ENCODE measurements around the gene TAPT1. TPM values are rescaled to one million over a fixed set of nuclear protein-coding genes. Genes with fewer than 3 reads are reported as not detected.
"Not testable (repeated sequence)": the region's sequence is repeated elsewhere in the genome, so short reads cannot be mapped to it uniquely, and the experiment has no call there.

Gene TAPT1
- polyA plus RNA-seq, 4 donors, result 39.3 to 45.7 (median 42.3) TPM

DNA sequence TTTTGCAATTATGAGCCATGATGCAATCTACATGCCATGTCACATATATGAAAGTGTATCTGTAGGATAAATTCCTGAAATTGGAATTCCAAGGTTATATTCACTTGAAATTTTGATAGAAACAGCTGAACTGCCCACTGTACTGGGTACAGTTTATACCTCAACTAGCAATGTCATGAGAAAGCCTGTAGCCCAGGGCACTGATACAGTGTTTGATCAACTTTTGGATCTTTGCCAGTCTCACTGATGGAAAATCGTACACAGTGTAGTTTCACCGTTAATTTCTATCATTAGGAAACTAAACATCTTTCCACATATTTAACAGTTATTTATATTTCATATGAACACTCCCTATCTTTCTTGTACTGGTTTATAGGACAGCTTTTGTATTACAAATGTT lies 34.2 kb downstream of the TAPT1 start:
- DNase-seq (ENCODE audit: low read depth in 4 of 4, low spot score in 3 of 4), result no peak

- DNase-seq (ENCODE audit: low read depth in 4 of 4, low spot score in 3 of 4), result no peak
Observed at GRCh38 chr4:16187455-16187854, 38.8 kb downstream of the TAPT1 start.

DNA sequence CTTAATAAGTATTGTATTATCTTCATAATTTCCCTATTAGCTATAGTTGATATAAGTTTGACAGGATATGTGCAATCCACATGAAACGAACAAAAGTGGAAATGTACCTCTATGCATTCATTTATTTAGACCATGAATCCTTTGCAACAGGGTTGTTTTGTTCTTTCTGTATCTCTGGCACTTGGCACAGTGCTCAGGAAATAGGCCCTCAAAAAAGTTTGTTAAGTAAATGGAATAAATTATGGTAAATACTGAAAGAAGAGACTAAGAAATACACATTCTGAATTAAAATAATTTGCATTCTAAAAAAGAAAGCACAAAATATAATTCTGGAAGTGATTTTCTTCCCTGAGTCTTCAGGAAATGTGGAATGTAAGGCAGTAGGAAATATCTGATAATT lies 39.3 kb downstream of the TAPT1 start:
- DNase-seq (ENCODE audit: low read depth in 4 of 4, low spot score in 3 of 4), result no peak

GRCh38 chr4:16183604-16184003 lies 42.7 kb downstream of the TAPT1 start:
- DNase-seq (ENCODE audit: low read depth in 4 of 4, low spot score in 3 of 4), result no peak

GRCh38 chr4:16176621-16177020 lies 49.6 kb downstream of the TAPT1 start:
- no peak for DNase-seq (ENCODE audit: low read depth in 4 of 4, low spot score in 3 of 4)

GRCh38 chr4:16171831-16172230 lies 54.4 kb downstream of the TAPT1 start:
- DNase-seq (ENCODE audit: low read depth in 4 of 4, low spot score in 3 of 4), result no peak

GRCh38 chr4:16169490-16169889 lies 56.8 kb downstream of the TAPT1 start:
- no peak for DNase-seq (ENCODE audit: low read depth in 4 of 4, low spot score in 3 of 4)

- no peak for DNase-seq (ENCODE audit: low read depth in 4 of 4, low spot score in 3 of 4)
Observed at GRCh38 chr4:16168710-16169388, 57.4 kb downstream of the TAPT1 start.

- no peak for DNase-seq (ENCODE audit: low read depth in 4 of 4, low spot score in 3 of 4)
Observed at GRCh38 chr4:16168144-16168543, 58.1 kb downstream of the TAPT1 start.

- DNase-seq (ENCODE audit: low read depth in 4 of 4, low spot score in 3 of 4), result no peak
Observed at GRCh38 chr4:16165931-16166330, 60.3 kb downstream of the TAPT1 start.

DNA sequence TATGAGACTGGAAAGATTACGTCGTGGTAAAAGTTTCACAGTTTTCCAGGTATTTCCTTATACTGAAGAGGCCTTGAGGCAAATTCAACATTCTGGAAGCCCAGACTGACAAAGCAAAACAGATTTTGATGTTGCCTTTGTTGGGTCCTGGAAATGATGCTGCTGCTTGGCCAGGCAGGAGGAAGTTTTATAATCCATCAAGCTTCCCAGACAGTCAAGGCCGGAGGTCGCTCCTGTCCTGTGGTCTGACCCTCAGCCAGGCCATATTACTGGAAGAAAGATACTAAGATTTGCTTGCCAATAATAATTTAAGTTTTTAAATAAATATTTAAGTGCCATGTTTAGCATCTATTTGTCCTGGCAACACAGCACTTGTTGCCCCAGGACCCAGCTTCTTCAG lies 63.4 kb downstream of the TAPT1 start:
- no peak for DNase-seq (ENCODE audit: low read depth in 4 of 4, low spot score in 3 of 4)

DNA sequence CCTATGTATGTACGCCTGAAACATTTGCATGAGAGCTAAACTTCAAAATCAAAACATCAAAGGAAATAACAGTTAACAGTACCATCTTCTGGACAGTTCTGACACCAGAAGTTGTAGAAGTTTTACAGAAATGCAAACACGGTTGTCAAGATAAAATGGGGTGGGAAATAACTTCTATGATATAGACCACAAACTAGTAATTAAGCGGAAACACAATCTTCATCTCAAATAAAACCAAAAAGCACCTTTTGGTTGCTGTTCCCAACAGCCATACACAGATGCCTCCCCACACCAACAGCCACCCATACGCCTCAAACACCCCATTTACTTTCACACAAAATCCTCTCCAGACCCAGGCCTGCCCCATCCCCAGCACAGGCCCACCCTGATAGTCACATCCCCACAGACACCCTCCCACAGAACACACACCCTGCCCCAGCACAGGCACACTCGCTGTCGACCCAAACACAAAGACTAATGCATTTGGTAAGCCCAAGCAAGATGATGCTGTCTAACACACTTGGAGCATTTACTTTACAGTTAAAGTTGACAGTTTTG lies 64.3 kb downstream of the TAPT1 start:
- DNase-seq (ENCODE audit: low read depth in 4 of 4, low spot score in 3 of 4), result no peak

- DNase-seq (ENCODE audit: low read depth in 4 of 4, low spot score in 3 of 4), result no peak
Observed at GRCh38 chr4:16160457-16160856, 65.8 kb downstream of the TAPT1 start.

DNA sequence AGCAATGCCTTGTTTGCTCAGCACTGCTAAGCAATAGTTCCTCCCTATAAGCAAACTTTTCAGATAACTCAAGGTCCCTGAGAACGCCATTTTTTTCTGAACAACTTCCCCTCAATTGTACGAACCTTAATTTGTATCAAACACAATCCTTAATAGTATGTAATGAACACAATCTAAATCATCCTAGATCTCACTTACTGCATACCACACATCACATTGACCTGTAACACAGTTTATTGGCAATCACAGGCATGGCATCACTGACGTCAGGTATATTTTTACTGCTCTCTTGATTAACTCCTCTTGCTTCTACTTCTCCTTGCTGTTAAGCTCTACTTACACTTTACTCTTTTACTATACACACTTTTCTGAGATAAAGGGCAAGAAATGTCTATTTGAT lies 67.0 kb downstream of the TAPT1 start:
- no peak for DNase-seq (ENCODE audit: low read depth in 4 of 4, low spot score in 3 of 4)

- no peak for DNase-seq (ENCODE audit: low read depth in 4 of 4, low spot score in 3 of 4)
Observed at GRCh38 chr4:16158504-16158852, 67.8 kb downstream of the TAPT1 start.

DNA sequence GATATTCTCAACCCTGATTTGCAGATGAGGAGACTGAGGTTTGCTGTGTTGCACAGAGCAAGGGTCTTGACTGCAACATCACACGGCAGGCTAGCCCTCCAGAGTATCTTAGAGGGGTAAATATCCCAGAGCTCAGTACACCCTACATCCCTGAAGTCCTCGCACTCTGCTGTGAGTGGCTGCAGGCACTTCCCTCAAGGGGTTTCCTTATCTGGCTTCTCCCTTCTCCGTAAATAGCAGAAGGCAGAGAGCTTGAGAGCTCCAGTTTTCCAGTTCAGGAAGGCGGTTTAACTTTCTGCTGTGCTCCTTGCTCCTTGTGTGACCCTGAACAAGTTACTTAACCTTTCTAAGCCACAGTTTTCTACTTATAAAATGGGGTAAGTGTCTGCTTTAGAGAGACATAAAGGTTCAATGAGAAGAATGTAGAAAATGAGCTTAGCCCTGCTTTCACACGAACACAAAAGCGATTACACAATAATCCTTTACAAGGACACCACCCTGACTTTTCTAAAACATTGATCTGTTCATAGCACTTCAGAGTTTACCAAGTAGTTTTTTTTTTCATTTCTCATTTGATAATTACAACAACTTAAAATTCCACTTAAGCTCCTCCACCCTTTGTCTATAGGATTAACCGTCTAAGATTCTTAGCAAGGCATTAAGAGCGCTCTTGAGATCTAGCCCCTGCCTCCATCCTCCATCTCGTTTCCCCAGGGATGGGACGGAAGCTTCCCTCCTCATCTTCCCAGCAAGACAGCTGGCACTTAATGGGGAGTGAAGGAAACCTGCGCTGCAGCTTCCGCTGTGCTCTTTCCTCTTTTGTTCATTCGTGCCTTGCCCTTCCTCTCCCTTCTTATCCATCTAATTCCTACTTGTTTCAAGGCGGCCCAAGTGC lies 68.4 kb downstream of the TAPT1 start:
- no peak for DNase-seq (ENCODE audit: low read depth in 4 of 4, low spot score in 3 of 4)

GRCh38 chr4:16155528-16156169 lies 70.6 kb downstream of the TAPT1 start:
- no peak for DNase-seq (ENCODE audit: low read depth in 4 of 4, low spot score in 3 of 4)

DNA sequence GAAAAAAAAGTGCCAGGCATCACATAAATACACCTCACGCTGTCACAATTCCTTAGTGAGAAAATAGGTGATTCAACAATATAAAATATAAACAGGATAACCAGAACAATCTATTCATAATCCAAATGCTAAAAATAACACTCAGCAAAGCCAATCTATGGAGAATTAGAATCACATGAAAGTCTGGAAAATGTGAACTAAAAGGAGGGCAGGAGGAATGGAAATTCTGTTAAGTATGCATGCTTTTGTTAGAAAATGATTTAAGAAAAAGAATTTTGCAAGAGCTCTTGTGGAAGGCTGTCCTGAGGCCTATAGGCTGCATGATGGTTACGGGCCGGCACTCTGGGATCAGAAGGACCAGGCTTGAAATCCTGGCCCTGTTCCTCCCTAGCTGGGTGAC lies 71.8 kb downstream of the TAPT1 start:
- no peak for DNase-seq (ENCODE audit: low read depth in 4 of 4, low spot score in 3 of 4)

DNA sequence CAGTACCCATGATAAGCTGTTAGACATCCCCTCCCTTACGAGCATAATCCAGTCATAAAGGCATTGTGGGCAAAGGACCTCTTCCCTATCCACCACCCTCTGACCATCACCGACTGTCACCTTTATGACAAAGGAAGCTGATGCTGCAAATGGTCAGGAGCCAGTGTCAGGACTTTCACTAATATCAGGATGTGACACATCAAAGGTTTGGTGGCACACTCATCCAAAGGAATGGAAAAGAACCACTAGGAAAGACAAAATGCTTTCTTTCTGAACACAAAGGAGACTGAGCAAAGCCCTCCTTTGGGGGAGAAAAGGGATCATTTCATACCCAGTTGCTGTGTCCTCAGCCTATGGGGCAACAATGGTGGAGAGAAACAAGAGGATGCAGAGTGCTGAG lies 75.6 kb downstream of the TAPT1 start:
- DNase-seq (ENCODE audit: low read depth in 4 of 4, low spot score in 3 of 4), result no peak

DNA sequence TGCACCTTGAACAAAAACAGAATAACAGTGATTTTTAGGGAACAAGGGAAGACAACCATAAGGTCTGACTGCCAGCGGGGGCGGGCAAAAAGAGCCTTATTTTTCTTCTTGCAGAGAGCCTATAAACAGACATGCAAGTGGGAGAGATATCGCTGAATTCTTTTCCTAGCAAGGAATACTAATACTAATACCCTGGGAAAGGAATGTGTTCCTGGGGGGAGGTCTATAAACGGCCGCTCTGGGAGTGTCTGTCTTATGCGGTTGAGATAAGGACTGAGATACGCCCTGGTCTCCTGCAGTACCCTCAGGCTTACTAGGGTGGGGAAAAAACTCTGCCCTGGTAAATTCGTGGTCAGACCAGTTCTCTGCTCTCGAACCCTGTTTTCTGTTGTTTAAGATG lies 81.4 kb downstream of the TAPT1 start:
- not testable (repeated sequence) for DNase-seq (ENCODE audit: low read depth in 4 of 4, low spot score in 3 of 4)

DNA sequence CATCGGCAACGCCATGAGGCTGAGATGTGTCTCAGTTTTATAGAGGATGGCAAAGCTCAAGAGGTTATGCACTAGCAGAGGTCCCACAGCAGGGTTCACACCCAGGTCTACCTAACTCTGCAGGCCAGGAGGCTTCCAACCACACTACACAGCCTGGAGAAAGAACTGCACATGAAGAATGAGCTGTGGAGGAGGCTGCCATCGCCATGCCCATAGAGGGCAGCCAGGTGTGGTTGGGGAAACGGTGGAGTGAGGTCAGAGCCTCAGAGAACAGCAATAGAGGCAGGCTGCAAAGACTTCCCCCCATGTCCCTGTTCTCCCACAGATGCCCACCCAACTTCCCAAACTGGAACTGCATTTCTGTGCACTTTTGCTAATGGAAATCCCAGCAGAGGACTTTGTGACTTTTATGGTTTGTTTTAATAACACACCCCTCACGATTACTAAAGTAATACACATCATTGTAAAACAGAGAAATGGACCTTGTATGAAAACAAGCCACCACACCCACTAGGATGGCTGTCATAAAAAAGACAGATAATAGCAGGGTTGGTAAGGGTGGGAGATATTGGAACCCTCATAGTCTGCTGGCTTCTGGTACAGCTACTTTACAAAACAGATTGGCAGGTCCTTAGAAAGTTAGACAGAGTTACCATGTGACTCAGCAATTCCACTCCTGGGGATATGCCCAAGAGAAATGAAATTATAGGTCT lies 83.5 kb downstream of the TAPT1 start:
- DNase-seq (ENCODE audit: low read depth in 4 of 4, low spot score in 3 of 4), result no peak
